Endothelial cell (in vitro differentiated cells): ENCODE measurements around the gene DHRSX. TPM values are rescaled to one million over a fixed set of nuclear protein-coding genes. Genes with fewer than 3 reads are reported as not detected.
A peak's percentile ranks its signal among the peaks of the same experiment; 100 is the strongest.

ENCODE experiments used
- DNase-seq: peaks from one replicate; pipeline ENCODE4 v3.0.0; 2021; ENCODE audit warnings: low spot score
- H3K27ac Mint-ChIP-seq: one replicate; pipeline ENCODE4 v1.8.0; 2021; ENCODE audit warnings: mixed read lengths, inconsistent platforms; ENCODE audit not compliant: unreplicated experiment
- H3K27me3 Mint-ChIP-seq: one replicate; pipeline ENCODE4 v1.8.0; 2021; ENCODE audit warnings: mild to moderate bottlenecking, moderate library complexity, mixed read lengths, inconsistent platforms; ENCODE audit not compliant: unreplicated experiment
- H3K36me3 Mint-ChIP-seq: one replicate; pipeline ENCODE4 v1.8.0; 2021; ENCODE audit warnings: mild to moderate bottlenecking, low read depth, mixed read lengths, inconsistent platforms; ENCODE audit not compliant: unreplicated experiment
- H3K4me1 Mint-ChIP-seq: one replicate; pipeline ENCODE4 v1.8.0; 2021; ENCODE audit warnings: mild to moderate bottlenecking, mixed read lengths, inconsistent platforms; ENCODE audit not compliant: unreplicated experiment
- H3K4me3 Mint-ChIP-seq: one replicate; pipeline ENCODE4 v1.8.0; 2021; ENCODE audit warnings: mild to moderate bottlenecking, mixed read lengths, inconsistent platforms; ENCODE audit not compliant: unreplicated experiment
- H3K9me3 Mint-ChIP-seq: one replicate; pipeline ENCODE4 v1.8.0; 2021; ENCODE audit warnings: mixed read lengths, inconsistent platforms; ENCODE audit not compliant: unreplicated experiment
- total RNA-seq: library from RNA; stranded (reverse); fragmentation: NEBNext Ultra II Directional; extraction: Animal tissue kit (Norgen Biotek cat#: 25700); gene quantifications from one replicate; pipeline ENCODE4 v1.2.1, GENCODE V29; 2021; ENCODE audit not compliant: unreplicated experiment
- TF ChIP-seq, protein P1 (sequence below): fragments of 200-600 bp; sonication (generic); IDR thresholded peaks from one replicate; pipeline ENCODE4 v1.5.0; 2021; ENCODE audit warnings: antibody characterized with exemption; ENCODE audit not compliant: unreplicated experiment

Gene DHRSX
- total RNA-seq, 1 donor from 2014 or later, result 22.2 TPM

DNA sequence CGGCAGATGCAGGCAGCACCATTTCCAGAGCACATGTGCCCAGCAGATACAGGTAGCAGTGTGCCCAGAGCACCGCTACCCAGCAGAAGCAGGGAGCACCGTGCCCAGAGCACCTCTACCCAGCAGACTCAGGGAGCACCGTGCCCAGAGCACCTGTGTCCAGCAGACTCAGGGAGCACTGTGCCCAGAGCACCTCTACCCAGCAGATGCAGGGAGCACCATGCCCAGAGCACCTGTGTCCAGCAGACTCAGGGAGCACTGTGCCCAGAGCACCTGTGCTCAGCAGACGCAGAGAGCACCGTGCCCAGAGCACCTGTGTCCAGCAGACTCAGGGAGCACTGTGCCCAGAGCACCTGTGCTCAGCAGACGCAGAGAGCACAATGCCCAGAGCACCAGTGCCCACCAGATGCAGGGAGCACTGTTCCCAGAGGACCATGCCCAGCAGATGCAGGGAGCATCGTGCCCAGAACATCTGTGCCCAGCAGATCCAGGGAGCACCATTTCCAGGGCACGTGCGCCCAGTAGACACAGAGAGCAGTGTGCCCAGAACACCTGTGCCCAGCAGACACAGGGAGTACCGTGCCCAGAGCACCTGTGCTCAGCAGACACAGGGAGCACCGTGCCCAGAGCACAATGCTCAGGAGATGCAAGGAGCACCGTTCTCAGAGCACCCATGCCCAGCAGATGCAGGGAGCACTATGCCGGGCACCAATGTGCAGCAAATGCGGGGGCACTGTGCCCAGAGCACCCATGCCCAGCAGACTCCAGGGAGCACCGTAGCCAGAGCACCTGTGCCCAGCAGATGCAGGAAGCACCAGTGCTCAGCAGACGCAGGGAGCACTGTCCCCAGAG is 236.4 kb downstream of the DHRSX start:
- H3K27me3 Mint-ChIP-seq, result peaks cover 16% of the 10 kb centered on the region
- peaks cover 11% of the 10 kb centered on the region for H3K36me3 Mint-ChIP-seq
- H3K9me3 Mint-ChIP-seq, result no peaks in the 10 kb centered on the region
- TF ChIP-seq, protein P1, sequence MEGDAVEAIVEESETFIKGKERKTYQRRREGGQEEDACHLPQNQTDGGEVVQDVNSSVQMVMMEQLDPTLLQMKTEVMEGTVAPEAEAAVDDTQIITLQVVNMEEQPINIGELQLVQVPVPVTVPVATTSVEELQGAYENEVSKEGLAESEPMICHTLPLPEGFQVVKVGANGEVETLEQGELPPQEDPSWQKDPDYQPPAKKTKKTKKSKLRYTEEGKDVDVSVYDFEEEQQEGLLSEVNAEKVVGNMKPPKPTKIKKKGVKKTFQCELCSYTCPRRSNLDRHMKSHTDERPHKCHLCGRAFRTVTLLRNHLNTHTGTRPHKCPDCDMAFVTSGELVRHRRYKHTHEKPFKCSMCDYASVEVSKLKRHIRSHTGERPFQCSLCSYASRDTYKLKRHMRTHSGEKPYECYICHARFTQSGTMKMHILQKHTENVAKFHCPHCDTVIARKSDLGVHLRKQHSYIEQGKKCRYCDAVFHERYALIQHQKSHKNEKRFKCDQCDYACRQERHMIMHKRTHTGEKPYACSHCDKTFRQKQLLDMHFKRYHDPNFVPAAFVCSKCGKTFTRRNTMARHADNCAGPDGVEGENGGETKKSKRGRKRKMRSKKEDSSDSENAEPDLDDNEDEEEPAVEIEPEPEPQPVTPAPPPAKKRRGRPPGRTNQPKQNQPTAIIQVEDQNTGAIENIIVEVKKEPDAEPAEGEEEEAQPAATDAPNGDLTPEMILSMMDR, result no peak
- peak overlapping the region; percentile 81 for H3K4me3 Mint-ChIP-seq
- peak overlapping the region; percentile 77 for H3K27ac Mint-ChIP-seq
- no peak for DNase-seq
- H3K4me1 Mint-ChIP-seq, result peaks cover 6% of the 10 kb centered on the region

GRCh38 chrX:2263203-2263602 is 237.6 kb downstream of the DHRSX start:
- TF ChIP-seq, protein P1, result no peak
- Mint-ChIP-seq H3K27me3 (peaks cover 16% of the 10 kb centered on the region), H3K4me3 (peak overlapping the region; percentile 9), H3K4me1 (peaks cover 6% of the 10 kb centered on the region), H3K36me3 (peaks cover 12% of the 10 kb centered on the region), H3K27ac (no peak overlapping the region), H3K9me3 (no peaks in the 10 kb centered on the region)
- DNase-seq, result no peak

- no peak for DNase-seq
- H3K36me3 Mint-ChIP-seq, result peaks cover 18% of the 10 kb centered on the region
- H3K27ac Mint-ChIP-seq, result no peak overlapping the region
- H3K4me3 Mint-ChIP-seq, result no peak overlapping the region
- H3K27me3 Mint-ChIP-seq, result peaks cover 14% of the 10 kb centered on the region
- no peaks in the 10 kb centered on the region for H3K9me3 Mint-ChIP-seq
- H3K4me1 Mint-ChIP-seq, result peaks cover 6% of the 10 kb centered on the region
- TF ChIP-seq, protein P1, result no peak
These were observed 238.1 kb downstream of the DHRSX start for GRCh38 chrX:2262668-2263055.

- H3K4me3 Mint-ChIP-seq, result no peak overlapping the region
- DNase-seq, result no peak
- peaks cover 18% of the 10 kb centered on the region for H3K36me3 Mint-ChIP-seq
- TF ChIP-seq, protein P1, result no peak
- H3K27me3 Mint-ChIP-seq, result peaks cover 13% of the 10 kb centered on the region
- H3K9me3 Mint-ChIP-seq, result no peaks in the 10 kb centered on the region
- H3K4me1 Mint-ChIP-seq, result peaks cover 6% of the 10 kb centered on the region
- H3K27ac Mint-ChIP-seq, result no peak overlapping the region
These were observed 238.7 kb downstream of the DHRSX start for GRCh38 chrX:2261831-2262667.
